BJ (cell line): Measurements from ENCODE around the gene ALDH16A1. TPM values are rescaled to one million over a fixed set of nuclear protein-coding genes. Genes with fewer than 3 reads are reported as not detected.

Source experiments
- CTCF ChIA-PET: fragments of 350-600 bp; formaldehyde crosslinking; extraction: SDS; loops from one replicate; lab custom pipeline; 2021; ENCODE audit warnings: antibody characterized with exemption, inconsistent platforms; lab: Yijun Ruan, JAX
- POLR2A ChIA-PET: fragments of 300-600 bp; sonication (Branson Sonifier 250); formaldehyde crosslinking; extraction: SDS; loops from one replicate; lab custom pipeline; 2021; ENCODE audit warnings: antibody characterized with exemption; lab: Charles Lee
- DNase-seq: peaks from one replicate; pipeline ENCODE4 v3.0.0-alpha.2; 2011; ENCODE audit warnings: low read depth
- H3K27me3 ChIP-seq: 2 replicates; pipeline ENCODE4 v1.6.0; 2011; ENCODE audit warnings: low read length; ENCODE audit not compliant: control insufficient read depth, insufficient read depth
- H3K36me3 ChIP-seq: 2 replicates; pipeline ENCODE4 v1.5.1; 2011; ENCODE audit warnings: low read length; ENCODE audit not compliant: control insufficient read depth, insufficient read depth
- H3K4me3 ChIP-seq: 2 replicates; pipeline ENCODE4 v1.5.1; 2011; ENCODE audit warnings: low read depth, mild to moderate bottlenecking, control low read depth, low read length
- polyA plus RNA-seq: library from polyadenylated mRNA; depleted of rRNA; stranded (reverse); fragments of >200 nt; gene quantifications from 2 replicates; pipeline ENCODE4 v1.2.3, GENCODE V29; 2011
- TF ChIP-seq, protein P1 (sequence below): IDR thresholded peaks from 2 replicates; pipeline ENCODE4 v1.5.1; 2011; ENCODE audit warnings: low read depth, mild to moderate bottlenecking, control low read depth, inconsistent platforms, low read length, moderate library complexity; ENCODE audit not compliant: insufficient read depth

ALDH16A1 gene
- polyA plus RNA-seq, 1 experiment: 15.0 TPM

DNA sequence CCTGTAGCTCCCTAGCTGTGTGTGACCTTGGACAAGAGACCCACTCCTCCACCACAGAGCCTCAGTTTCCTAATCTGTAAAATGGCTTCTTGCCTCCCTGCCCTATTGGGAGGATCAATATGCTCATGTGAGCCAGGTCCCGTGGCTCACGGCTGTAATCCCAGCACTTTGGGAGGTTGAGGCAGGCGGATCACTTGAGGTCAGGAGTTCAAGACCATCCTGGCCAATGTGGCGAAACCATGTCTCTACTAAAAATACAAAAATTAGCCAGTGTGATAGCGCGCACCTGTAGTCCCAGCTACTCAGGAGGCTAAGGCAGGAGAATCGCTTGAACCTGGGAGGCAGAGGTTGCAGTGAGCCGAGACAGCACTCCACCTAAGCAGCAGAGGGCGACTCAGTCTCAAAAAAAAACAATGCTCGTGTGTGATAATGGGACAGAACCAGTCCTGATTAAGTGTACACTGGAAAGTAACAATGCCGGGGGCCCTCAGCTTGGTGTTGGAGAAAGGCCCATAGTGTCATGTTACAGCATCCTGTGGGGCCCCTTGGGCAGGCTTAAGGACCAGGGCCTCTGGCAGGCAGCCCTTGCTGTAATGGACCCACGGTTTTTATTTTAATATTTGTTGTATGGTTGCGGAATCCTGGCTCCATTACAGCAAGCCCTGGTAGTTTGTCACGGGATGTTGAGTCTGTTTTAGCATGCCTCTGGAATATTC is 50.0 kb downstream of the ALDH16A1 start:
- H3K36me3 ChIP-seq: peaks cover 14% of the 10 kb centered on the region
- no peak overlapping the region for H3K4me3 ChIP-seq
- POLR2A ChIA-PET: interaction anchor here (0.5 to 0.6 kb wide), 2 partner anchors 10 to 72 kb away, joined by 3 to 5 read pairs; no protein-coding TSS in a partner anchor
- TF ChIP-seq, protein P1, sequence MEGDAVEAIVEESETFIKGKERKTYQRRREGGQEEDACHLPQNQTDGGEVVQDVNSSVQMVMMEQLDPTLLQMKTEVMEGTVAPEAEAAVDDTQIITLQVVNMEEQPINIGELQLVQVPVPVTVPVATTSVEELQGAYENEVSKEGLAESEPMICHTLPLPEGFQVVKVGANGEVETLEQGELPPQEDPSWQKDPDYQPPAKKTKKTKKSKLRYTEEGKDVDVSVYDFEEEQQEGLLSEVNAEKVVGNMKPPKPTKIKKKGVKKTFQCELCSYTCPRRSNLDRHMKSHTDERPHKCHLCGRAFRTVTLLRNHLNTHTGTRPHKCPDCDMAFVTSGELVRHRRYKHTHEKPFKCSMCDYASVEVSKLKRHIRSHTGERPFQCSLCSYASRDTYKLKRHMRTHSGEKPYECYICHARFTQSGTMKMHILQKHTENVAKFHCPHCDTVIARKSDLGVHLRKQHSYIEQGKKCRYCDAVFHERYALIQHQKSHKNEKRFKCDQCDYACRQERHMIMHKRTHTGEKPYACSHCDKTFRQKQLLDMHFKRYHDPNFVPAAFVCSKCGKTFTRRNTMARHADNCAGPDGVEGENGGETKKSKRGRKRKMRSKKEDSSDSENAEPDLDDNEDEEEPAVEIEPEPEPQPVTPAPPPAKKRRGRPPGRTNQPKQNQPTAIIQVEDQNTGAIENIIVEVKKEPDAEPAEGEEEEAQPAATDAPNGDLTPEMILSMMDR: peak; percentile 68
- CTCF ChIA-PET: interaction anchor here (0.5 to 8.4 kb wide), 24 partner anchors 9 to 315 kb away, joined by 3 to 151 read pairs (median 5); partner anchors contain the start of genes NOSIP, PRMT1 and RCN3
- H3K27me3 ChIP-seq: no peaks in the 10 kb centered on the region
- peak; percentile 49 for DNase-seq

DNA sequence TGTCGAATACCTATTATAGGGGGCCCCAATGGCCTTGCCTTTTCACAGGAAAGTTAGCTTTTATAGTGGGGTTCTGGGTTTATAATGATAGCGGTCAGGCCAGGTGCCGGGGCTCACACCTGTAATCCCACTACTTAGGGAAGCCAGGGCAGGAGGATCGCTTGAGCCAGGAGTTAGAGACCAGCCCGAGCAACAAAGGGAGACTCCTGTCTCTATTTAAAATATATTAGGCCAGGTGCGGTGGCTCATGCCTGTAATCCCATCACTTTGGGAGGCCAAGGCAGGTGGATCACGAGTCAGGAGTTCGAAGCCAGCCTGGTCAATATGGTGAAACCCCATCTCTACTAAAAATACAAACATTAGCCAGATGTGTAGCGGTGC is 50.5 kb downstream of the ALDH16A1 start:
- H3K27me3 ChIP-seq: no peaks in the 10 kb centered on the region
- TF ChIP-seq, protein P1: no peak
- peaks cover 10% of the 10 kb centered on the region for H3K36me3 ChIP-seq
- CTCF ChIA-PET: interaction anchor here (0.6 to 8.4 kb wide), 23 partner anchors 8 to 314 kb away, joined by 3 to 151 read pairs (median 5); partner anchors contain the start of genes NOSIP and RCN3
- POLR2A ChIA-PET: interaction anchor here (0.5 kb wide), 1 partner anchor 84 kb away, joined by 7 read pairs; no protein-coding TSS in a partner anchor
- no peak overlapping the region for H3K4me3 ChIP-seq
- no peak for DNase-seq

DNA sequence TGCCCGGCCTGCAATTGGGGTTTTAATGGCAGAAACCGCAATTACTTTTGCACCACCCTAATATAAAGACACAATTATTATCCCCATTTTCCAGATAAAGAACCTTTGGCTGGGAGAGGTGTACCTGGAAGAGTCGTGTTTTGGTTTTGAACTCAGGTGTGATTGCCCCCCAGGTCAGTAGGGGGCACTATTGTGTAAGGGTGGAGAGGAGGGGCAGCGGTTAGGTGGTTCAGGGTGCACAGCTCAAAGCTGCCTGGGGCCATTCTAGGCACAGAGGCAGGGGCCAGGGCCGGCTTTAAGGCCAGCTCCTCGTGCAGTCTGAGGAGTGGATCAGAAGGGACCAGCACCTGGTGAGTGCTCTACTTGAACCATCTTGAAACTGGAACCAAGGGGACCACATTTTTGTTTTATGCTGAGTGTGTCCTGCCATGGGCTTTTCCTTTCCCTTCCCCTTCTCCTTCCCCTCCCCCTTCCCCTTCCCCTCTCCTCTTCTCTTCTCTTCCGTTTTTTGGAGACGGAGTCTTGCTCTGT is 53.6 kb downstream of the ALDH16A1 start:
- CTCF ChIA-PET: interaction anchor here (0.6 to 8.4 kb wide), 11 partner anchors 9 to 229 kb away, joined by 3 to 151 read pairs (median 4); partner anchors contain the start of genes NOSIP, PRMT1, PRRG2 and RCN3
- no peaks in the 10 kb centered on the region for H3K36me3 ChIP-seq
- no peaks in the 10 kb centered on the region for H3K27me3 ChIP-seq
- POLR2A ChIA-PET: interaction anchor here (0.5 kb wide), 1 partner anchor 21 kb away, joined by 4 read pairs; the partner anchor contains the start of gene RCN3
- TF ChIP-seq, protein P1: peak; percentile 82
- DNase-seq: no peak
- H3K4me3 ChIP-seq: no peak overlapping the region

DNA sequence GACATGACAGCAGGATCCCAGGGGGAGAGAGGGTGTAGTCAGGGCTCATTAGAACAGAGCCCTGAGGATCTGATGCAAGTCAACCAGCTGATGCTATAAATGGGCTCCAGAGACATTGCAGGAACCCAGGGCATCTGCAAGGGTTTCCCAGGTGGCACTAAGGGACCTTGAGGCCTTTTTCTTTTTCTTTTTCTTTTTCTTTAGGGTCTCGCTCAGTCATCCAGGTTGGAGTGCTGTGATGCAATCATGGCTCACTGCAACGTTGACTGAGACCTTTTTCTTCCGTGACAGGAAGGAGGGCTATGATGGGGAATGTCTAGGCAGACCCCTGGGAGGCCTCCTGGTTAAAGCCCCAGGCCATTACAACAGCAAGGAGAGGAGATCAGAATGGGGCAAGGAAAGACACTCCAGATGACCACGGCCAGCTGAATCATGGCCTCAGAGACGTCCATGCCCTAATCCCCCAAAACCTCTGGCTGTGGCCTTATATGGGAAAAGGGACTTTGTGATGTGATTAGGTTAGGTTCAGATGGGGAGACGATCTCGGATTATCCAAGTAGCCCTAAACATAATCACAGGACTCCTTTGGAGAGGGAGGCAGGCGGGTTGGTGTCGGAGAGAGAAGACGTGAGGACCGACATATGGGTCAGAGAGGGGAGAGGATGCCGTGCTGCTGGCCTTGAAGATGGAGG is 54.9 kb downstream of the ALDH16A1 start:
- CTCF ChIA-PET: interaction anchor here (1.7 to 8.4 kb wide), 3 partner anchors 41 to 73 kb away, joined by 5 to 151 read pairs (median 7); partner anchors contain the start of genes NOSIP and PRRG2

More for the DNA sequence above, 54.9 kb downstream of the ALDH16A1 start:
- Histone ChIP-seq H3K36me3 (no peaks in the 10 kb centered on the region), H3K4me3 (no peak overlapping the region), H3K27me3 (no peaks in the 10 kb centered on the region)
- TF ChIP-seq, protein P1: no peak
- POLR2A ChIA-PET: interaction anchor here (0.6 kb wide), 1 partner anchor 1300 kb away, joined by 4 read pairs; no protein-coding TSS in a partner anchor
- DNase-seq: no peak
